DOHH2 (cell line): ENCODE measurements around the gene AIM2.

ENCODE experiments used
- H3F3A ChIP-seq: fragments of 200-600 bp; sonication (generic), shearing (Covaris generic); 2 replicates; pipeline ENCODE4 v1.6.0; 2016; ENCODE audit warnings: antibody characterized with exemption, mild to moderate bottlenecking; ENCODE audit not compliant: control insufficient read depth, insufficient read depth
- H3K27ac ChIP-seq: fragments of 200-600 bp; sonication (generic); 2 replicates; pipeline ENCODE4 v1.5.1; 2014; ENCODE audit warnings: low read depth, mild to moderate bottlenecking, low read length, moderate library complexity
- H3K27me3 ChIP-seq: fragments of 200-600 bp; sonication (generic); 2 replicates; pipeline ENCODE4 v1.6.1; 2014; ENCODE audit warnings: mild to moderate bottlenecking, low read length, mixed read lengths; ENCODE audit not compliant: control insufficient read depth
- H3K36me3 ChIP-seq: fragments of 200-600 bp; sonication (generic); 2 replicates; pipeline ENCODE4 v1.6.1; 2014; ENCODE audit warnings: mild to moderate bottlenecking, low read length, moderate library complexity, mixed read lengths; ENCODE audit not compliant: control insufficient read depth
- H3K4me1 ChIP-seq: fragments of 200-600 bp; sonication (generic); 2 replicates; pipeline ENCODE4 v1.6.1; 2014; ENCODE audit warnings: mild to moderate bottlenecking, low read length, mixed read lengths; ENCODE audit not compliant: control insufficient read depth
- H3K4me2 ChIP-seq: fragments of 200-600 bp; sonication (generic); 2 replicates; pipeline ENCODE4 v1.6.0; 2014; ENCODE audit warnings: mild to moderate bottlenecking, low read length, moderate library complexity
- H3K4me3 ChIP-seq: fragments of 200-600 bp; sonication (generic); 2 replicates; pipeline ENCODE4 v1.5.1; 2014; ENCODE audit warnings: mild to moderate bottlenecking, low read length, mixed read lengths
- H3K79me2 ChIP-seq: fragments of 200-600 bp; sonication (generic); 2 replicates; pipeline ENCODE4 v1.6.1; 2014; ENCODE audit warnings: mild to moderate bottlenecking, low read length, mixed read lengths; ENCODE audit not compliant: control insufficient read depth
- H3K9me2 ChIP-seq: fragments of 200-600 bp; sonication (generic); replicated peaks from 2 replicates; pipeline ENCODE4 v1.6.1; 2014; ENCODE audit warnings: mild to moderate bottlenecking, low read length, mixed read lengths; ENCODE audit not compliant: control insufficient read depth
- H3K9me3 ChIP-seq: fragments of 200-600 bp; sonication (generic); 2 replicates; pipeline ENCODE4 v1.6.1; 2014; ENCODE audit warnings: antibody characterized with exemption, low read length, mixed read lengths; ENCODE audit not compliant: control insufficient read depth, insufficient read depth
- H4K20me1 ChIP-seq: fragments of 200-600 bp; sonication (generic); 2 replicates; pipeline ENCODE4 v1.6.0; 2014; ENCODE audit warnings: low read depth, mild to moderate bottlenecking, antibody characterized with exemption, low read length, moderate library complexity; ENCODE audit not compliant: control insufficient read depth, insufficient read depth
- EZH2phosphoT487 ChIP-seq: fragments of 200-600 bp; sonication (generic); IDR thresholded peaks from 2 replicates; pipeline ENCODE4 v1.6.1; 2017; ENCODE audit warnings: borderline replicate concordance, mild to moderate bottlenecking, antibody characterized with exemption, low read length, moderate library complexity, mixed read lengths
- TF ChIP-seq, protein P1 (sequence below): fragments of 200-600 bp; sonication (generic); IDR thresholded peaks from one replicate; pipeline ENCODE4 v1.5.1; 2014; ENCODE audit warnings: antibody characterized with exemption, mild to moderate bottlenecking, low read depth, low read length; ENCODE audit not compliant: poor library complexity, severe bottlenecking

The AIM2 gene, protein sequence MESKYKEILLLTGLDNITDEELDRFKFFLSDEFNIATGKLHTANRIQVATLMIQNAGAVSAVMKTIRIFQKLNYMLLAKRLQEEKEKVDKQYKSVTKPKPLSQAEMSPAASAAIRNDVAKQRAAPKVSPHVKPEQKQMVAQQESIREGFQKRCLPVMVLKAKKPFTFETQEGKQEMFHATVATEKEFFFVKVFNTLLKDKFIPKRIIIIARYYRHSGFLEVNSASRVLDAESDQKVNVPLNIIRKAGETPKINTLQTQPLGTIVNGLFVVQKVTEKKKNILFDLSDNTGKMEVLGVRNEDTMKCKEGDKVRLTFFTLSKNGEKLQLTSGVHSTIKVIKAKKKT

DNA sequence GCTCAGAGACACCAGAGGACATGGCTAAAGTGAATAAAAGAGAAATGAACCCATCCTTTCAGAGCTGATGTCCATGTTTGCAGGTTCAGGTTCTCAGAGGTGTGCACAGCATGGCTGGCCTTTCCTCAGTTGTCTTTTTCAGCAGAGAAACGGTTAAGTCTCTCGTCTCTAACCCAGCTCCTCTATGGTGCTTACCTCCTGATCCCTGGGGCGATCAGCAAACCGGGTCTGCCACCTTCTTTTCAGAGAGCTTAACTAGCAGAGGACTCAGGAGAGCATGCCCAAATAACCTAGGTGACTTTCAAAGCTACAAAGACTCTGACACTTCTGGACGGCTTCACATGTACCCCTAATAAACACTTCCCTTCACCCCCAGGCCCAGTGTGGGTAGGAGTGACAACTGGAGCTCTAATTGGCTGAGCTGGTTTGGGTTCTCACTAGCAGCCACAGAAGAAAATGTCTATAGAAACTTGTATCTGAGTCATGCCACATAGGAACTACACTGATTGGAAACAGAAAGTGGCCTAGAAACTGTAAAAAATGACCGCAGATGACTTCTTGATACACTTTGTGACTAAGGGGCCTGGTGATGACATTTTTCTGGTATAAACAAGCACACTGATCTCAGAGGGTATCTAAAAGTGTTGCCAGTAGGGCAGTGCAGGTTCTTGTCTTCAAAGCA is at the start of gene AIM2:
Gene AIM2, minus strand, starts transcription at position 329 of the 682 bp plus-strand sequence. CDS start 3,267 bp downstream, outside the sequence.
- TF ChIP-seq, protein P1, sequence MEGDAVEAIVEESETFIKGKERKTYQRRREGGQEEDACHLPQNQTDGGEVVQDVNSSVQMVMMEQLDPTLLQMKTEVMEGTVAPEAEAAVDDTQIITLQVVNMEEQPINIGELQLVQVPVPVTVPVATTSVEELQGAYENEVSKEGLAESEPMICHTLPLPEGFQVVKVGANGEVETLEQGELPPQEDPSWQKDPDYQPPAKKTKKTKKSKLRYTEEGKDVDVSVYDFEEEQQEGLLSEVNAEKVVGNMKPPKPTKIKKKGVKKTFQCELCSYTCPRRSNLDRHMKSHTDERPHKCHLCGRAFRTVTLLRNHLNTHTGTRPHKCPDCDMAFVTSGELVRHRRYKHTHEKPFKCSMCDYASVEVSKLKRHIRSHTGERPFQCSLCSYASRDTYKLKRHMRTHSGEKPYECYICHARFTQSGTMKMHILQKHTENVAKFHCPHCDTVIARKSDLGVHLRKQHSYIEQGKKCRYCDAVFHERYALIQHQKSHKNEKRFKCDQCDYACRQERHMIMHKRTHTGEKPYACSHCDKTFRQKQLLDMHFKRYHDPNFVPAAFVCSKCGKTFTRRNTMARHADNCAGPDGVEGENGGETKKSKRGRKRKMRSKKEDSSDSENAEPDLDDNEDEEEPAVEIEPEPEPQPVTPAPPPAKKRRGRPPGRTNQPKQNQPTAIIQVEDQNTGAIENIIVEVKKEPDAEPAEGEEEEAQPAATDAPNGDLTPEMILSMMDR, result no peak
- TF ChIP-seq EZH2phosphoT487, result no peak

DNA sequence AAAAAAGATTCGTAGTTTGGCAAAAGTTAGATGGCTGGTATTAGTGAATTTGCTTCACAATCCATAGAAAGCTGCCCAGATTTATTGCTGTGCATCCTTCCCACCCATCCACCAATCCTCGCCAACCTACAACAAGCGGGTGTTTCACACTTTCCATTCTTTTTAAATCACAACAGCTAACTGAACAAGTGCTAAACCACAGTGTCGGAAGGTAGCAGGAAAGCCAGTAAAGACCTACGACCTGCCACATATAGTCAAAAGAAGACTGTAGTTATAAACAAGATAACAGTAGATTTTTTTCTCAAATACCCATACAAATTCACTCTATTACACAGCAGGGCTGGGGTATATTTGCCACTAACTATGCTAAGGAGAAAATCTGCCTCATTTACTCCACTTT is 47.0 kb upstream of the AIM2 start:
- Histone ChIP-seq H3K4me3 (no peak overlapping the region), H3K4me1 (no peaks in the 10 kb centered on the region), H3K27ac (no peak overlapping the region), H3F3A (no peaks in the 10 kb centered on the region), H3K9me2 (no peaks in the 10 kb centered on the region), H3K9me3 (no peaks in the 10 kb centered on the region), H3K27me3 (peaks cover 12% of the 10 kb centered on the region; the same call in 1 of the 2 replicates), H3K79me2 (no peaks in the 10 kb centered on the region), H3K4me2 (no peak overlapping the region), H4K20me1 (no peaks in the 10 kb centered on the region), H3K36me3 (no peaks in the 10 kb centered on the region)
- TF ChIP-seq, protein P1, result no peak
- no peak for TF ChIP-seq EZH2phosphoT487

More for the DNA sequence above, at the start of gene AIM2:
- peak within 1 kb of the TSS; percentile 76 for H3K4me3 ChIP-seq
- no peaks in the 10 kb centered on the region for H4K20me1 ChIP-seq
- peaks cover 43% of the 10 kb centered on the region for H3K36me3 ChIP-seq
- peak within 1 kb of the TSS; percentile 74 for H3K4me2 ChIP-seq
- H3K9me3 ChIP-seq, result no peaks in the 10 kb centered on the region
- peaks cover 60% of the 10 kb centered on the region for H3K79me2 ChIP-seq
- no peaks in the 10 kb centered on the region for H3K9me2 ChIP-seq
- H3K4me1 ChIP-seq, result peaks cover 39% of the 10 kb centered on the region
- peak within 1 kb of the TSS; percentile 100 for H3K27ac ChIP-seq
- H3F3A ChIP-seq, result peaks cover 14% of the 10 kb centered on the region
- no peaks in the 10 kb centered on the region for H3K27me3 ChIP-seq

DNA sequence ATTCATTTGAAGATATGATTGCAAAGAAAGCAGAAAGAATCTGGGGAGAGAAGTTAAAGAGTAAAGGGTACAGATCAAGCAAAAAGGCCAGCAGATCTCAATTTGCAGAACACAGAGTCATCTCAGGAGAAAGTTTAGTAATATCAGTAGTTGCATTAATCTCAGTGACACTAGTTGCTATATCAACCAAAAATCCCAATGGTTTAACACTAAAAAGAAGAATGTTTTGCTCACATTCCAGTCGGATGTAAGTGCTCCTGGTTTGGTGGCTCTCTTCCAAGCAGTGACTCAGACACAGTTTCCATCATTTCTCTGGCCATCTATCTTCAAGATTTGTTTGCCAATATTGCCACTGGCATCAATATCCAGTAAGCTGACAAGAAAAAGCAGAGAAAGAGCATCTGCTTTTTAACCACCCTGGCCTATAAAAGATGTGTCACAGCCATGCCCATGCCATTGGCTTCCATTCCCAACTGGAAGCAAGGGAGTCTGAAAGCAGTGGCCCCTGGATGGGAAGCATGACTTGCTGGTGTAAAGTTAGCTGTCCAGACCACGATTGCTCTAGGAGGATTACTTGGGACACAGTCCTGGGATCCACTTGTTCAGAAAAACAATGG is 45.5 kb upstream of the AIM2 start:
- no peaks in the 10 kb centered on the region for H3K36me3 ChIP-seq
- H3K79me2 ChIP-seq, result no peaks in the 10 kb centered on the region
- H3K4me3 ChIP-seq, result no peak overlapping the region
- H4K20me1 ChIP-seq, result no peaks in the 10 kb centered on the region
- H3K4me1 ChIP-seq, result no peaks in the 10 kb centered on the region
- H3K27me3 ChIP-seq, result peaks cover 9% of the 10 kb centered on the region; the same call in 1 of the 2 replicates
- no peaks in the 10 kb centered on the region for H3K9me2 ChIP-seq
- no peak for TF ChIP-seq EZH2phosphoT487
- TF ChIP-seq, protein P1, result no peak
- no peaks in the 10 kb centered on the region for H3K9me3 ChIP-seq
- H3K27ac ChIP-seq, result no peak overlapping the region
- no peak overlapping the region for H3K4me2 ChIP-seq
- H3F3A ChIP-seq, result no peaks in the 10 kb centered on the region
